ENCODE results near the gene SGSM2. TPM values are rescaled to one million over a fixed set of nuclear protein-coding genes. Genes with fewer than 3 reads are reported as not detected.

SGSM2 gene
- polyA plus RNA-seq, 1 donor from 2014 or later, result 222 TPM

DNA sequence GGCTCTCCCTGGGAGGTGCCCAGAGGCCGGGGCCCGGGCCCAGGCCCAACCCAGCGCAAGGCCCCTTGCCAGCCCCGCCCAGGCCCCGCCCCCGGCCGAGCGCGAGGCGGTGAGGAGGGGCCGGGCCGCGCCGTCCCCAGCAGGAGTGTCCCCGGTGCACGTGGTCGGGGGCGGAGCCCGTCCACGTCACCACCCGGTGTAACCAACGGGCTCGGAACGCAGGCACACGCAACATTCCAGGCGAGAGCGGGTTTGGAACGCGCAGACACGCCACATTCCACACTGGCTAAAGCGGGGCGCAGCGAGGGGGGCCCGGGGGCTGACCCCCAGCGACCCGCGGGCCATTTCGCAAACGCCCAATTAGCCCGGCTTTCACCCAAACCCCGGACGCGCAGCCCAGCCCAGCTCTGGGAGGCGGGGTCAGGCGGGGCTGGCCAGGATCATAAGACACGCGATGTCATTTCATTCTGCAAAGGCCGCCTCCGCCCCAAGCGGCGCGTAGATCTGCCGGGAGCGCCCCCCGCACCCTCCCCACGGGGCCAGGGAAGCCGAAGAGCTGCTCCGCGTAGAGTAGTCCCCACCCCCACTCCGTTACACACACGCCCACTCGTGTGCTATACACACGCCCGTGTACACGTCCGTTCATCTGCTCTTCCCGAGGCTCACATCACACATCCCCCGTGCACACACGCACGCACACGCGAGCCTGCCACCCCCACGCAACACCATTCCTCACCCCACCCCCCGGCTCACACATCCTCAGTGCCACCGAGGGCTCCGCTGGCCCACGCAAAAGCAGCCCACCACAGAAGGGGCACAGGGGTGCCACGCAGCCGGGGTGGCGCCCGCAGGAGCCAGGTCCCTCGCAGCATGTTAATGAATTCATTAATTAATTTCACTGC lies 62.5 kb downstream of the SGSM2 start:
- Histone ChIP-seq H3K36me3 (ENCODE audit: insufficient read depth, low read length) (no peaks in the 10 kb centered on the region), H3K9me3 (ENCODE audit: low read length) (no peaks in the 10 kb centered on the region), H3K27ac (ENCODE audit: low read length) (peak overlapping the region; percentile 100), H3K4me3 (ENCODE audit: low read length) (peak overlapping the region; percentile 100), H3K79me2 (replicated peaks; ENCODE audit: insufficient read depth, low read length) (peaks cover 53% of the 10 kb centered on the region), H3K9me2 (ENCODE audit: insufficient read depth, low read length) (no peaks in the 10 kb centered on the region), H2AFZ (ENCODE audit: low read depth, low read length) (no peak overlapping the region), H3K27me3 (ENCODE audit: insufficient read depth, low read depth, low read length) (no peaks in the 10 kb centered on the region), H3K4me2 (ENCODE audit: low read length) (peak overlapping the region; percentile 100), H3K9ac (ENCODE audit: low read length) (peak overlapping the region; percentile 99), H3F3A (ENCODE audit: insufficient read depth, low read length, poor library complexity, severe bottlenecking) (no peaks in the 10 kb centered on the region), H4K20me1 (ENCODE audit: insufficient read depth) (peaks cover 33% of the 10 kb centered on the region)
- TF ChIP-seq POLR2AphosphoS5 (IDR thresholded peaks at IDR 0.05) (peak; percentile 96), RAD21 (conservative IDR thresholded peaks at IDR 0.05) (peak; percentile 24), MXI1 (conservative IDR thresholded peaks at IDR 0.05; ENCODE audit: poor library complexity, severe bottlenecking) (peak; percentile 93), EZH2 (IDR thresholded peaks at IDR 0.05; ENCODE audit: borderline replicate concordance, insufficient read depth, low read length, poor library complexity, severe bottlenecking) (no peak), TAF1 (IDR thresholded peaks at IDR 0.05; ENCODE audit: low read depth) (peak; percentile 66), EP300 (conservative IDR thresholded peaks at IDR 0.05; ENCODE audit: poor library complexity, severe bottlenecking) (peak; percentile 73), SMC3 (conservative IDR thresholded peaks at IDR 0.05; ENCODE audit: poor library complexity) (no peak)
- TF ChIP-seq, protein P1, sequence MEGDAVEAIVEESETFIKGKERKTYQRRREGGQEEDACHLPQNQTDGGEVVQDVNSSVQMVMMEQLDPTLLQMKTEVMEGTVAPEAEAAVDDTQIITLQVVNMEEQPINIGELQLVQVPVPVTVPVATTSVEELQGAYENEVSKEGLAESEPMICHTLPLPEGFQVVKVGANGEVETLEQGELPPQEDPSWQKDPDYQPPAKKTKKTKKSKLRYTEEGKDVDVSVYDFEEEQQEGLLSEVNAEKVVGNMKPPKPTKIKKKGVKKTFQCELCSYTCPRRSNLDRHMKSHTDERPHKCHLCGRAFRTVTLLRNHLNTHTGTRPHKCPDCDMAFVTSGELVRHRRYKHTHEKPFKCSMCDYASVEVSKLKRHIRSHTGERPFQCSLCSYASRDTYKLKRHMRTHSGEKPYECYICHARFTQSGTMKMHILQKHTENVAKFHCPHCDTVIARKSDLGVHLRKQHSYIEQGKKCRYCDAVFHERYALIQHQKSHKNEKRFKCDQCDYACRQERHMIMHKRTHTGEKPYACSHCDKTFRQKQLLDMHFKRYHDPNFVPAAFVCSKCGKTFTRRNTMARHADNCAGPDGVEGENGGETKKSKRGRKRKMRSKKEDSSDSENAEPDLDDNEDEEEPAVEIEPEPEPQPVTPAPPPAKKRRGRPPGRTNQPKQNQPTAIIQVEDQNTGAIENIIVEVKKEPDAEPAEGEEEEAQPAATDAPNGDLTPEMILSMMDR (IDR thresholded peaks at IDR 0.05; ENCODE audit: poor library complexity, severe bottlenecking), result no peak
- TF ChIP-seq, protein P2, sequence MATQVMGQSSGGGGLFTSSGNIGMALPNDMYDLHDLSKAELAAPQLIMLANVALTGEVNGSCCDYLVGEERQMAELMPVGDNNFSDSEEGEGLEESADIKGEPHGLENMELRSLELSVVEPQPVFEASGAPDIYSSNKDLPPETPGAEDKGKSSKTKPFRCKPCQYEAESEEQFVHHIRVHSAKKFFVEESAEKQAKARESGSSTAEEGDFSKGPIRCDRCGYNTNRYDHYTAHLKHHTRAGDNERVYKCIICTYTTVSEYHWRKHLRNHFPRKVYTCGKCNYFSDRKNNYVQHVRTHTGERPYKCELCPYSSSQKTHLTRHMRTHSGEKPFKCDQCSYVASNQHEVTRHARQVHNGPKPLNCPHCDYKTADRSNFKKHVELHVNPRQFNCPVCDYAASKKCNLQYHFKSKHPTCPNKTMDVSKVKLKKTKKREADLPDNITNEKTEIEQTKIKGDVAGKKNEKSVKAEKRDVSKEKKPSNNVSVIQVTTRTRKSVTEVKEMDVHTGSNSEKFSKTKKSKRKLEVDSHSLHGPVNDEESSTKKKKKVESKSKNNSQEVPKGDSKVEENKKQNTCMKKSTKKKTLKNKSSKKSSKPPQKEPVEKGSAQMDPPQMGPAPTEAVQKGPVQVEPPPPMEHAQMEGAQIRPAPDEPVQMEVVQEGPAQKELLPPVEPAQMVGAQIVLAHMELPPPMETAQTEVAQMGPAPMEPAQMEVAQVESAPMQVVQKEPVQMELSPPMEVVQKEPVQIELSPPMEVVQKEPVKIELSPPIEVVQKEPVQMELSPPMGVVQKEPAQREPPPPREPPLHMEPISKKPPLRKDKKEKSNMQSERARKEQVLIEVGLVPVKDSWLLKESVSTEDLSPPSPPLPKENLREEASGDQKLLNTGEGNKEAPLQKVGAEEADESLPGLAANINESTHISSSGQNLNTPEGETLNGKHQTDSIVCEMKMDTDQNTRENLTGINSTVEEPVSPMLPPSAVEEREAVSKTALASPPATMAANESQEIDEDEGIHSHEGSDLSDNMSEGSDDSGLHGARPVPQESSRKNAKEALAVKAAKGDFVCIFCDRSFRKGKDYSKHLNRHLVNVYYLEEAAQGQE (IDR thresholded peaks at IDR 0.05; ENCODE audit: borderline replicate concordance), result peak; percentile 65

DNA sequence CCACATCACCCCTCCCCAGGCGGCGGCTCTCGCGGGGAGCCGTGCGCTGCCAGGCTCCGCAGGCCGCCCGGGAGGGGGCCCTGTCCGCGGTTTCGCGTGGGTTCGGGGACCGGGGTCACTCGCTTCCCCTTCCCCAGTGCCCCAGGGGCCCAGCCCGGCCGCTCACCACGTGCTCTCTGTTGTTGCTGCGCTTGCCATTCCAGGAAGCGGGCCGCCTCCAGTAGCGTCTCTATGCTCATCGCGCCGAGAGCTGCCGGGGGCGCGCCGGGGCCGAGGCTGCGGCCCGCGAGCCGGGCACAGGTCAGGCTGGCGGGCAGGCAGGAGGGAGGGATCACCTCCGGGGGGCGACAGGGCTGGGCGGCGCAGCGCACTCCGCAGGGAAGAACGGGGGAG lies 63.2 kb downstream of the SGSM2 start:
- H3K27ac ChIP-seq (ENCODE audit: low read length), result peak overlapping the region; percentile 100
- H3K4me2 ChIP-seq (ENCODE audit: low read length), result peak overlapping the region; percentile 33
- H3K79me2 ChIP-seq (replicated peaks; ENCODE audit: insufficient read depth, low read length), result peaks cover 46% of the 10 kb centered on the region
- no peak overlapping the region for H2AFZ ChIP-seq (ENCODE audit: low read depth, low read length)
- TF ChIP-seq, protein P2 (IDR thresholded peaks at IDR 0.05; ENCODE audit: borderline replicate concordance), result no peak
- TF ChIP-seq MXI1 (conservative IDR thresholded peaks at IDR 0.05; ENCODE audit: poor library complexity, severe bottlenecking) (no peak), RAD21 (conservative IDR thresholded peaks at IDR 0.05) (no peak), EP300 (conservative IDR thresholded peaks at IDR 0.05; ENCODE audit: poor library complexity, severe bottlenecking) (no peak), POLR2AphosphoS5 (IDR thresholded peaks at IDR 0.05) (no peak), SMC3 (conservative IDR thresholded peaks at IDR 0.05; ENCODE audit: poor library complexity) (no peak), EZH2 (IDR thresholded peaks at IDR 0.05; ENCODE audit: borderline replicate concordance, insufficient read depth, low read length, poor library complexity, severe bottlenecking) (no peak), TAF1 (IDR thresholded peaks at IDR 0.05; ENCODE audit: low read depth) (no peak)
- TF ChIP-seq, protein P1 (IDR thresholded peaks at IDR 0.05; ENCODE audit: poor library complexity, severe bottlenecking), result no peak
- H3K9me3 ChIP-seq (ENCODE audit: low read length), result no peaks in the 10 kb centered on the region
- no peaks in the 10 kb centered on the region for H3K27me3 ChIP-seq (ENCODE audit: insufficient read depth, low read depth, low read length)
- peaks cover 26% of the 10 kb centered on the region for H4K20me1 ChIP-seq (ENCODE audit: insufficient read depth)
- H3K9me2 ChIP-seq (ENCODE audit: insufficient read depth, low read length), result no peaks in the 10 kb centered on the region
- H3F3A ChIP-seq (ENCODE audit: insufficient read depth, low read length, poor library complexity, severe bottlenecking), result no peaks in the 10 kb centered on the region
- no peaks in the 10 kb centered on the region for H3K36me3 ChIP-seq (ENCODE audit: insufficient read depth, low read length)
- peak overlapping the region; percentile 100 for H3K4me3 ChIP-seq (ENCODE audit: low read length)
- peak overlapping the region; percentile 99 for H3K9ac ChIP-seq (ENCODE audit: low read length)
